Measurements from ENCODE around the gene UBE2L3.

DNA sequence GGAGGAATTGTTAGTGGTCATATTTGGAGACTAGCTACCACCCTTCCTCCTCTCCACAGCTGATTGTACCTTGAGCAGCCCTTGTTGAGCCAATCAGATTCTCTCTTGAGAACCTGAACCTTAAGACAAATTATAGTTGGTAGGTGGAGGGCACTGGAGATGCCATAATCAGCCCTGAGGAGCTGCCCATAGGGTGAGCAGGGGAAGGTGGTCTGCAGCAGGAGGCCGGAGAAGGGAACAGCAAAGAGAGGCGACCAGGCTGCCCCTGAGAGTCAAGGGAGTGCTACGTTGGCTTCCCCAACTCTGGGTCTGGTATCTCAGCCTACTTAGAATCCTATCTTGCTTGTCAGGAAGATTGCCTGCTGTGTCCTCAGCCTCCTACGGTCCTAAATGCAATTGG is 71.8 kb downstream of the UBE2L3 start:
- TF ChIP-seq FOXJ3 (CRISPR knock-in tag; IDR thresholded peaks at IDR 0.05) = no peak
- no peak for TF ChIP-seq MEF2A (IDR thresholded peaks at IDR 0.05; ENCODE audit: borderline replicate concordance, low read depth)
- no peak for TF ChIP-seq JUND (IDR thresholded peaks at IDR 0.05)
- TF ChIP-seq TEAD4 (IDR thresholded peaks at IDR 0.05; ENCODE audit: borderline replicate concordance, insufficient read depth) = no peak
- TF ChIP-seq, protein P1, sequence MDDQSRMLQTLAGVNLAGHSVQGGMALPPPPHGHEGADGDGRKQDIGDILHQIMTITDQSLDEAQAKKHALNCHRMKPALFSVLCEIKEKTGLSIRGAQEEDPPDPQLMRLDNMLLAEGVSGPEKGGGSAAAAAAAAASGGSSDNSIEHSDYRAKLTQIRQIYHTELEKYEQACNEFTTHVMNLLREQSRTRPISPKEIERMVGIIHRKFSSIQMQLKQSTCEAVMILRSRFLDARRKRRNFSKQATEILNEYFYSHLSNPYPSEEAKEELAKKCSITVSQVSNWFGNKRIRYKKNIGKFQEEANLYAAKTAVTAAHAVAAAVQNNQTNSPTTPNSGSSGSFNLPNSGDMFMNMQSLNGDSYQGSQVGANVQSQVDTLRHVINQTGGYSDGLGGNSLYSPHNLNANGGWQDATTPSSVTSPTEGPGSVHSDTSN (IDR thresholded peaks at IDR 0.05) = no peak
- TF ChIP-seq EZH2phosphoT487 (IDR thresholded peaks at IDR 0.05; ENCODE audit: borderline replicate concordance, low read depth) = no peak
- no peak for TF ChIP-seq CTCF (IDR thresholded peaks at IDR 0.05)
- no peak for TF ChIP-seq TAF1 (IDR thresholded peaks at IDR 0.05; ENCODE audit: borderline replicate concordance, low read depth, low read length)
- no peak for TF ChIP-seq ZBTB33 (IDR thresholded peaks at IDR 0.05; ENCODE audit: borderline replicate concordance, low read depth)
- no peak for TF ChIP-seq RXRA (IDR thresholded peaks at IDR 0.05; ENCODE audit: borderline replicate concordance, low read depth)
- TF ChIP-seq YY1 (IDR thresholded peaks at IDR 0.05; ENCODE audit: low read depth) = no peak
- TF ChIP-seq FOSL2 (IDR thresholded peaks at IDR 0.05; ENCODE audit: borderline replicate concordance, low read depth) = no peak
- no peak for TF ChIP-seq EP300 (IDR thresholded peaks at IDR 0.05; ENCODE audit: borderline replicate concordance in 1 of 2, low read depth in 1 of 2, low read length in 1 of 2)
